OCI-LY1 (cell line): Measurements from ENCODE around the gene MRRF.

ENCODE experiments used
- H2AFZ ChIP-seq: fragments of 200-600 bp; sonication (generic), shearing (Covaris generic); 2 replicates; pipeline ENCODE4 v1.6.0; 2014; ENCODE audit warnings: antibody characterized with exemption, mild to moderate bottlenecking, low read length
- H3F3A ChIP-seq: fragments of 200-600 bp; sonication (generic), shearing (Covaris generic); 2 replicates; pipeline ENCODE4 v1.6.0; 2014; ENCODE audit warnings: mild to moderate bottlenecking, antibody characterized with exemption, low read length, moderate library complexity; ENCODE audit not compliant: insufficient read depth
- H3K27ac ChIP-seq: fragments of 200-600 bp; sonication (generic); 2 replicates; pipeline ENCODE4 v1.5.1; 2014; ENCODE audit warnings: low read length, mixed run types, mild to moderate bottlenecking, low read depth; ENCODE audit not compliant: poor library complexity, severe bottlenecking
- H3K27me3 ChIP-seq: fragments of 200-600 bp; sonication (generic); 2 replicates; pipeline ENCODE4 v1.6.0; 2014; ENCODE audit warnings: antibody characterized with exemption, mild to moderate bottlenecking, low read length, moderate library complexity; ENCODE audit not compliant: insufficient read depth
- H3K36me3 ChIP-seq: fragments of 200-600 bp; sonication (generic); 2 replicates; pipeline ENCODE4 v1.6.1; 2014; ENCODE audit warnings: mild to moderate bottlenecking, antibody characterized with exemption, low read length, moderate library complexity, mixed read lengths; ENCODE audit not compliant: insufficient read depth
- H3K4me1 ChIP-seq: fragments of 200-600 bp; sonication (generic); 2 replicates; pipeline ENCODE4 v1.5.1; 2014; ENCODE audit warnings: mild to moderate bottlenecking, low read length, moderate library complexity; ENCODE audit not compliant: insufficient read depth, severe bottlenecking
- H3K4me2 ChIP-seq: fragments of 200-600 bp; sonication (generic), shearing (Covaris generic); 2 replicates; pipeline ENCODE4 v1.6.1; 2014; ENCODE audit warnings: low read length
- H3K4me3 ChIP-seq: fragments of 200-600 bp; sonication (generic); 2 replicates; pipeline ENCODE4 v1.5.1; 2014; ENCODE audit warnings: low read length, low read depth, mild to moderate bottlenecking, mixed read lengths; ENCODE audit not compliant: poor library complexity, severe bottlenecking
- H3K79me2 ChIP-seq: fragments of 200-600 bp; shearing (Covaris generic); 2 replicates; pipeline ENCODE4 v1.6.1; 2016; ENCODE audit warnings: mixed run types, low read length, mixed read lengths; ENCODE audit not compliant: insufficient read depth
- H3K9ac ChIP-seq: fragments of 200-600 bp; sonication (generic), shearing (Covaris generic); 2 replicates; pipeline ENCODE4 v1.6.1; 2014; ENCODE audit warnings: mild to moderate bottlenecking, low read length, mixed read lengths
- H3K9me2 ChIP-seq: fragments of 200-600 bp; sonication (generic), shearing (Covaris generic); 2 replicates; pipeline ENCODE4 v1.6.1; 2014; ENCODE audit warnings: low read depth, mild to moderate bottlenecking, low read length, mixed read lengths
- H3K9me3 ChIP-seq: fragments of 200-600 bp; shearing (Covaris generic); 2 replicates; pipeline ENCODE4 v1.6.1; 2014; ENCODE audit warnings: low read length, mixed read lengths
- H4K20me1 ChIP-seq: fragments of 200-600 bp; sonication (generic), shearing (Covaris generic); 2 replicates; pipeline ENCODE4 v1.6.0; 2016; ENCODE audit warnings: mild to moderate bottlenecking, low read length; ENCODE audit not compliant: insufficient read depth
- CTCF ChIP-seq: fragments of 200-600 bp; sonication (generic), shearing (Covaris generic); IDR thresholded peaks from 2 replicates; pipeline ENCODE4 v1.5.1; 2017; ENCODE audit warnings: mild to moderate bottlenecking, antibody characterized with exemption, low read length, moderate library complexity, mixed read lengths
- EZH2 ChIP-seq: fragments of 200-600 bp; sonication (generic), shearing (Covaris generic); IDR thresholded peaks from 2 replicates; pipeline ENCODE4 v1.8.0; 2017; ENCODE audit warnings: borderline replicate concordance, mixed run types, mild to moderate bottlenecking, antibody characterized with exemption, low read length, moderate library complexity, mixed read lengths

Gene MRRF

GRCh38 chr9:122264360-122265148 is at the start of gene MRRF, which contains the start of gene RBM18:
MRRF (plus strand) TSS chr9:122264882; CDS start chr9:122270892, 6,010 bp downstream.
RBM18 (minus strand) TSS chr9:122264840; CDS start chr9:122261492, 3,348 bp downstream.
- Histone ChIP-seq H3K9me3 (no peaks in the 10 kb centered on the region), H3K4me1 (peaks cover 48% of the 10 kb centered on the region), H3K9me2 (no peaks in the 10 kb centered on the region), H3K4me2 (peak within 1 kb of the TSS; percentile 95), H3K36me3 (peaks cover 26% of the 10 kb centered on the region), H3K27me3 (no peaks in the 10 kb centered on the region), H4K20me1 (no peaks in the 10 kb centered on the region), H2AFZ (0 out of 2 replicates have a peak within 1 kb of the TSS, but pooled peaks have one; percentile 24), H3K79me2 (peaks cover 46% of the 10 kb centered on the region), H3K27ac (peak within 1 kb of the TSS; percentile 88), H3K4me3 (peak within 1 kb of the TSS; percentile 83), H3K9ac (peak within 1 kb of the TSS; percentile 88), H3F3A (no peaks in the 10 kb centered on the region)
- TF ChIP-seq CTCF (no peak), EZH2 (no peak)

GRCh38 chr9:122215663-122216062 is 49.0 kb upstream of the MRRF start:
- Histone ChIP-seq H3K4me1 (peaks cover 7% of the 10 kb centered on the region), H3K9me2 (no peaks in the 10 kb centered on the region), H4K20me1 (no peaks in the 10 kb centered on the region), H3K27me3 (no peaks in the 10 kb centered on the region; the same call in 1 of the 2 replicates), H3K9me3 (no peaks in the 10 kb centered on the region), H3K9ac (no peak overlapping the region), H3K4me3 (no peak overlapping the region), H3K27ac (no peak overlapping the region), H3F3A (no peaks in the 10 kb centered on the region), H3K79me2 (no peaks in the 10 kb centered on the region), H2AFZ (no peak overlapping the region), H3K36me3 (no peaks in the 10 kb centered on the region), H3K4me2 (no peak overlapping the region)
- no peak for TF ChIP-seq CTCF
- TF ChIP-seq EZH2 = no peak

GRCh38 chr9:122216138-122216797 is 48.4 kb upstream of the MRRF start:
- no peaks in the 10 kb centered on the region for H3K9me2 ChIP-seq
- H3K9me3 ChIP-seq = no peaks in the 10 kb centered on the region
- no peaks in the 10 kb centered on the region for H3K36me3 ChIP-seq
- H3K4me3 ChIP-seq = no peak overlapping the region
- peaks cover 7% of the 10 kb centered on the region for H3K4me1 ChIP-seq
- H3K27ac ChIP-seq = no peak overlapping the region
- no peak overlapping the region for H2AFZ ChIP-seq
- no peaks in the 10 kb centered on the region for H3K79me2 ChIP-seq
- H3K27me3 ChIP-seq = no peaks in the 10 kb centered on the region; the same call in 1 of the 2 replicates
- no peaks in the 10 kb centered on the region for H3F3A ChIP-seq
- H4K20me1 ChIP-seq = no peaks in the 10 kb centered on the region
- TF ChIP-seq CTCF = no peak
- TF ChIP-seq EZH2 = no peak
- H3K9ac ChIP-seq = no peak overlapping the region
- no peak overlapping the region for H3K4me2 ChIP-seq
